ENCODE measurements around the gene BUB1. TPM values are rescaled to one million over a fixed set of nuclear protein-coding genes. Genes with fewer than 3 reads are reported as not detected.
"Not testable (repeated sequence)": the region's sequence is repeated elsewhere in the genome, so short reads cannot be mapped to it uniquely, and the experiment has no call there.

The BUB1 gene
- total RNA-seq, 1 experiment from 2014 or later, result 89.2 TPM

DNA sequence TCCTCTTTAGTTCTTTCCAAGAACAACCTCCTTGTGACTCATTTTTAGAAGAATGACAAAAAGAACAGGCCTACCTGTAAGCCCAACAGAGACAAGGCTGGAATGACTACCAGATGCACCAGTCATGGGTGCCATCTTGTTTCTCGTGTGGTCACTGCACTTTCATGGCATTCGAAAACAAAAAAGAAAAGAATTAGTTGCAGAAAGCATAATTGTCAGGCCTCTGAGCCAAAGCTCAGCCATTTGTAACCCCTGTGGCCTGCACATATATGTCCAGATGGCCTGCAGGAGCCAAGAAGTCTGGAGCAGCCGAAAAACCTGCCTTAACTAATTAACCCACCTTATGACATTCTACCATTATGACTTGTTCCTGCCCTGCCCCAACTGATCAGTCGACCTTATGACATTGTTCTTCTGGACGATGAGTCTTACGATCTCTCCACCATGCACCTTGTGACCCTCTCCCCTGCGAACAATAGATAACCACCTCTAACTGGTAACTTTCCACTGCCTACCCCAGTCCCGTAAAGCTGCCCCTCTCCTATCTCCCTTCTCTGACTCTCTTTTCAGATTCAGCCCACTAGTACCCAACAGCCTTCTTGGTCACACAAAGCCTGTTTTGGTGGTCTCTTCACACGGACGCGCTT is 13.9 kb upstream of the BUB1 start:
- DNase-seq (ENCODE audit: low read depth), result no peak

- no peak for DNase-seq (ENCODE audit: low read depth)
Measured at GRCh38 chr2:110690083-110690965, 12.5 kb upstream of the BUB1 start.

- no peak for DNase-seq (ENCODE audit: low read depth)
Measured at GRCh38 chr2:110688594-110689091, 10.8 kb upstream of the BUB1 start.

- DNase-seq (ENCODE audit: low read depth), result not testable (repeated sequence)
Measured at GRCh38 chr2:110687775-110688484, 10.1 kb upstream of the BUB1 start.

DNA sequence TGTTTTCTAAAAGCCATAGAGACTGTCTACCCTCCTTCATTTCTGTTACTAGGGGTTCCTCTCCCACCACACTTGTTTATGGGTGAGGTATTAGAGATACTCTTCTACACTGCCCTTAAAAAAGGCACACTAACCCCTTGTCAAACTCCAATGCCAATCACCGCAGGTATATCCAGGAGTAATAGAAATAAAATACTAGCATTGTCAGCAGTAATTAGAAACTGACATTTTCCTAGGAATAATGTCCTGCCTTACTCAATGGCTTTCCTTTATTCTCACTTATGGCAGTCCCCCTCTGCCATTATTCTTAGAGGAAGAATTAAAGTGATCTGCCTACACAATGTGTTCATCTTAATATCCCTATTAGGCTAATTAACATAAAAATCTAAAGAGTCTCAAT is 5.0 kb upstream of the BUB1 start:
- no peak for DNase-seq (ENCODE audit: low read depth)

DNA sequence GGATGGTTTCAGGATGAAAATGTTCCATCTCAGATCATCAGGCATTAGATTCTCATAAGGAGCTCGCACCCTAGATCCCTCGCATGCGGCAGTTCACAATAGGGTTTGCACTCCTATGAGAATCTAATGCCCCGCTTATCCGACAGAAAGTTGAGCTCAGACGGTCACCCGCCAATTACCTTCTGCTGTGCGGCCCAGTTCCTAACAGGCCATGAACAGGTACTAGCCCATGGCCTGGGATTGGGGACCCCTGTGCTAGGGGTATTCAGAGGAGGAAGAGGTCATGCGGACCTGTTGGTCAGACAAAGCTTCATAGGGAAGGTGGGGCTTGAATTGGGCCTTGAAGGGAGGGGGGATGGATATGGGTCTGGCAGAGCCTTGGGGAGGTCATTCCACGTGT is 4.4 kb upstream of the BUB1 start:
- no peak for DNase-seq (ENCODE audit: low read depth)

GRCh38 chr2:110680709-110681108 is 2.8 kb upstream of the BUB1 start:
- no peak for DNase-seq (ENCODE audit: low read depth)

DNA sequence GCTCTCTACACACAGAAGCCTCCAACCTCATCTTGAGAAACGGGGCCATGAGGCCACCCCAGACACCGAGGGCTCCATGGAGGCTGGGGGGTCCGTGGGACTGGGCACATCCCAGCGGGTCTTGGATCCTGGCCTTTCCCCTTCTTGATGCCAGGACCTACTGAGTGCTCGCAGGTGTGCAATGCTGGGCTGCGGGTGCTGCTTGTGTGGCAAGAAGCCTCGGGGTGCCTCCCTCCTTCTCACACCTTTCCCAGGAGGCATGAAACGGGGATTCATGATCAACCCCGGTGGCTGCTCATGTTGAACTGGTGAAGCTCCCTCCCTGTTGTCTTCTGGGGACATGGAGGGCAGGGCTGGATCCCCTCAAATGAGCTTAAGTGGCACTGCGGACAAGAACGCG is 2.0 kb upstream of the BUB1 start:
- DNase-seq (ENCODE audit: low read depth), result no peak

DNA sequence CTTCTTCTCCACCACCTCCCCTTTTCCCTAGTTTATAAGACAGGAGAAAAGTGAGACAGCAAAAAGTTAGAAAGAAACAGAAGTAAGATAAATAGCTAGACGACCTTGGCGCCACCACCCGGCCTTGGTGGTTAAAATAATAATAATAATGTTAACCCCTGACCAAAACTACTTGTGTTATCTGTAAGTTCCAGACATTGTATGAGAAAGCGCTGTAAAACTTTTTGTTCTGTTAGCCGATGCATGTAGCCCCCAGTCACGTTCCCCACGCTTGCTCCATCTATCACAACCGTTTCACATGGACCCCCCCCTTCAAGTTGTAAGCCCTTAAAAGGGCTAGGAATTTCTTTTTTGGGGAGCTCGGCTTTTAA is 1.5 kb upstream of the BUB1 start:
- no peak for DNase-seq (ENCODE audit: low read depth)

- DNase-seq (ENCODE audit: low read depth), result no peak
Measured at GRCh38 chr2:110678457-110679336, 834 bp upstream of the BUB1 start.

GRCh38 chr2:110677080-110677479 is 783 bp downstream of the BUB1 start:
- DNase-seq (ENCODE audit: low read depth), result no peak

DNA sequence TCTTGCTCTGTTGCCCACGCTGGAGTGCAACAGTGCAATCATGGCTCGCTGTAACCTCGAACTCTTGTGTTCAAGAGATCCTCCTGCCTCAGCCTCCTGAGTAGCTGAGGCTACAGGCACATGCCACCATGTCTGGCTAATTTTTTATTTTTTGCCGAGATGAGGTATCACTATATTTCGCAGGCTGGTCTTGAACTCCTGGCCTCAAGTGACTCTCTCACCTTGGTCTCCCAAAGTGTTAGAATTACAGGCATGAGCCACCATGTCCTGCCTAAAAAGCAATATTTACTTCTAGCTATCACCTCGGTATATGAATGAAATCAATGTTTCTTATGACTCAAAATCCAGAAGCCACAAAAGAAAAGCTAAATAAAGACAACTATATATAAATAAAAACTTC is 2.2 kb downstream of the BUB1 start:
- no peak for DNase-seq (ENCODE audit: low read depth)

GRCh38 chr2:110674620-110675555 is 3.0 kb downstream of the BUB1 start:
- DNase-seq (ENCODE audit: low read depth), result peak; percentile 84

DNA sequence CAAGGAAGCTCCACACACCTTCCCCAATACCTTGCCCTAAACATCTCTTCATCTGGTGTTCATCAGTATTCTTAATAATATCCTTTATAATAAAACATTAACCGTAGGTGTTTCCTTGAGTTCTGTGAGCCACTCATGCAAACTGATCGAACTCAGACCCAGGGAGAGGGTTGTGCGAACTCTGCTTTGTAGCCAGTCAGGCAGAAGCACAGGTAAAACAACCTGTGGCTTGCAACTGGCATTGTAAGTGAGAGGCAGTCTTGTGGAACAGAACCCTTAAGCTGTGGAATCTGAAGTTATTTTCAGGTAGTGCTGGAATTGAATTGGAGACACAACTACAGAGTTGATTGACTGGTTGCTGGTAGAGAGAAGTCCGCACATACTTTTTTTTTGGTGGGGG is 4.7 kb downstream of the BUB1 start:
- DNase-seq (ENCODE audit: low read depth), result no peak

DNA sequence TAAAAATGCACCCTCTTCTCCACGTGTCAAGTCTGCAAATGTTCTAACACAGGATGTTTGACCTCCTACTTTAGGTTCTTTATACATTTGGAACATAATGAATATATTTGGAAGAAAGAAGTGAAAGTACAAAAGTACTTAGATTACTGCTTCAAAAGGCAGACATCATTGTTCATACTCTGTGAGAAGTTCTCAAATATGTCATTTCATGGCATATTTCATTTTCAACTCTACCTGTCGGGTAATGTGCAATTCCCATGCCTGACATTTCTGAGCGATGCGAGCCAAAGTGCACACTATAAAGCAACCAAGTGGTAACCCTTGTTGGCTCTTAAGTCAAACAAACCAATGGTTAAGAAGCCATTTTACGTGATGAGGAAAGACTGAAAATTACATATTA is 7.0 kb downstream of the BUB1 start:
- DNase-seq (ENCODE audit: low read depth), result no peak

GRCh38 chr2:110669079-110669478 is 8.8 kb downstream of the BUB1 start:
- no peak for DNase-seq (ENCODE audit: low read depth)

GRCh38 chr2:110667071-110667470 is 10.8 kb downstream of the BUB1 start:
- no peak for DNase-seq (ENCODE audit: low read depth)

GRCh38 chr2:110664135-110664534 is 13.7 kb downstream of the BUB1 start:
- DNase-seq (ENCODE audit: low read depth), result no peak

- DNase-seq (ENCODE audit: low read depth), result no peak
Measured at GRCh38 chr2:110662560-110662959, 15.3 kb downstream of the BUB1 start.

DNA sequence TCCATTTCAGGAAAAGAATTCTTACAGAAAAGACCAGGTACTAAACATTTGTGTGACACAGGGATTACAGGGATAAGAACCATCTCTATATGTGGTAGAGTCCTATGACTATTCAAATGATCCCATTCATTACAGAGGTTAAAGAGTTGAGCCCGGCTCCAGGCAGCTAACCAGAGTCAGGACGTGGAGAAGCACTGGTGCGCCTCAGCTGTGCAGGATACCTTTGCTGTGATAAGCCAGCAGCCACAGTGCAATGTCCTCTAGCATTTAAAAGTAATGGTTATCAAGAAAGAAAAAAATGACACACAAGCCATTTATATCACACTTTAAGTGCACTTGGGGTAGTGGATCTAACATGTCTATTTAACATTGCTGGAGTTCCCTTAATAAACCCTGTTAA is 17.3 kb downstream of the BUB1 start:
- no peak for DNase-seq (ENCODE audit: low read depth)
